Hepatocyte (in vitro differentiated cells): ENCODE measurements around the gene CEP112. TPM values are rescaled to one million over a fixed set of nuclear protein-coding genes. Genes with fewer than 3 reads are reported as not detected.
A peak's percentile ranks its signal among the peaks of the same experiment; 100 is the strongest.

Experiments
- DNase-seq: peaks from one replicate; pipeline ENCODE4 v3.0.0-alpha.2; 2016; ENCODE audit warnings: low spot score
- H2AFZ ChIP-seq: fragments of 200-600 bp; sonication (generic); 2 replicates; pipeline ENCODE4 v1.6.0; 2016; ENCODE audit warnings: antibody characterized with exemption, mild to moderate bottlenecking
- H3K27ac ChIP-seq: fragments of 200-600 bp; sonication (generic); 2 replicates; pipeline ENCODE4 v1.5.1; 2016; ENCODE audit warnings: mild to moderate bottlenecking
- H3K27me3 ChIP-seq: fragments of 200-600 bp; sonication (generic); 2 replicates; pipeline ENCODE4 v1.6.1; 2016
- H3K36me3 ChIP-seq: fragments of 200-600 bp; sonication (generic); replicated peaks from 2 replicates; pipeline ENCODE4 v1.5.1; 2016; ENCODE audit warnings: low read depth; ENCODE audit not compliant: insufficient read depth
- H3K4me1 ChIP-seq: fragments of 200-600 bp; sonication (generic); 2 replicates; pipeline ENCODE4 v1.5.1; 2016; ENCODE audit warnings: mild to moderate bottlenecking, moderate library complexity; ENCODE audit not compliant: insufficient read depth
- H3K4me2 ChIP-seq: fragments of 200-600 bp; sonication (generic); 2 replicates; pipeline ENCODE4 v1.6.0; 2016
- H3K4me3 ChIP-seq: fragments of 200-600 bp; sonication (generic); 2 replicates; pipeline ENCODE4 v1.5.1; 2016; ENCODE audit warnings: mild to moderate bottlenecking
- H3K79me2 ChIP-seq: fragments of 200-600 bp; sonication (generic); 2 replicates; pipeline ENCODE4 v1.6.0; 2017; ENCODE audit warnings: mild to moderate bottlenecking
- H3K9me2 ChIP-seq: fragments of 200-600 bp; sonication (generic); replicated peaks from 2 replicates; pipeline ENCODE4 v1.6.0; 2017; ENCODE audit warnings: mild to moderate bottlenecking; ENCODE audit not compliant: insufficient read depth
- H3K9me3 ChIP-seq: fragments of 200-600 bp; sonication (generic); 2 replicates; pipeline ENCODE4 v1.5.1; 2016; ENCODE audit warnings: low read depth, mild to moderate bottlenecking
- H4K20me1 ChIP-seq: fragments of 200-600 bp; sonication (generic); 2 replicates; pipeline ENCODE4 v1.6.0; 2016; ENCODE audit warnings: mild to moderate bottlenecking; ENCODE audit not compliant: insufficient read depth, poor library complexity, severe bottlenecking
- CTCF ChIP-seq: fragments of 200-600 bp; sonication (generic); IDR thresholded peaks from 2 replicates; pipeline ENCODE4 v1.5.1; 2016; ENCODE audit warnings: antibody characterized with exemption, mild to moderate bottlenecking; ENCODE audit not compliant: poor library complexity
- EZH2 ChIP-seq: fragments of 200-600 bp; sonication (generic); IDR thresholded peaks from 2 replicates; pipeline ENCODE4 v1.6.1; 2016; ENCODE audit warnings: antibody characterized with exemption, mild to moderate bottlenecking, borderline replicate concordance
- EZH2phosphoT487 ChIP-seq: fragments of 200-600 bp; sonication (generic); IDR thresholded peaks from one replicate; pipeline ENCODE4 v1.6.1; 2018; ENCODE audit warnings: antibody characterized with exemption, mild to moderate bottlenecking, low read depth, moderate library complexity; ENCODE audit not compliant: unreplicated experiment, severe bottlenecking
- WGBS: methylation state at CpG from one replicate; pipeline ENCODE4 v1.1.6; 2016; ENCODE audit warnings: low lambda C conversion rate; ENCODE audit errors: missing lambda C conversion rate; 5-methylcytosine and 5-hydroxymethylcytosine counted together
- polyA plus RNA-seq: library from polyadenylated mRNA; unstranded; fragments of >200 nt; fragmentation: Nextera tagmentation; extraction: Ambion mirVana; gene quantifications from 2 replicates; pipeline ENCODE4 v1.2.1, GENCODE V29; 2016
- total RNA-seq: library from RNA; depleted of rRNA; stranded (reverse); fragments of >200 nt; gene quantifications from 2 replicates; pipeline ENCODE4 v1.2.3, GENCODE V29; 2014

Gene CEP112
- total and polyA plus RNA-seq, 2 experiments from 2014 or later, result 7.1 to 9.7 TPM

GRCh38 chr17:65593855-65594845 is 597.8 kb downstream of the CEP112 start:
- no peaks in the 10 kb centered on the region for H3K9me2 ChIP-seq
- H3K4me1 ChIP-seq, result peaks cover 16% of the 10 kb centered on the region
- TF ChIP-seq EZH2 (no peak), EZH2phosphoT487 (no peak), CTCF (no peak)
- H3K4me3 ChIP-seq, result peak overlapping the region; percentile 13
- no peaks in the 10 kb centered on the region for H3K9me3 ChIP-seq
- no peaks in the 10 kb centered on the region for H3K36me3 ChIP-seq
- H4K20me1 ChIP-seq, result no peaks in the 10 kb centered on the region
- peak; percentile 30 for DNase-seq
- 17% methylated on average over 18 of the region's 18 CpGs for WGBS
- H3K79me2 ChIP-seq, result no peaks in the 10 kb centered on the region
- H2AFZ ChIP-seq, result peak overlapping the region; percentile 32
- no peaks in the 10 kb centered on the region for H3K27me3 ChIP-seq
- peak overlapping the region; percentile 75 for H3K4me2 ChIP-seq
- H3K27ac ChIP-seq, result peak overlapping the region; percentile 63

- peaks cover 24% of the 10 kb centered on the region for H3K4me1 ChIP-seq
- no peaks in the 10 kb centered on the region for H3K36me3 ChIP-seq
- H3K4me2 ChIP-seq, result peak overlapping the region; percentile 75
- peak overlapping the region; percentile 32 for H2AFZ ChIP-seq
- no peaks in the 10 kb centered on the region for H3K79me2 ChIP-seq
- DNase-seq, result no peak
- H3K27me3 ChIP-seq, result no peaks in the 10 kb centered on the region
- no peaks in the 10 kb centered on the region for H3K9me2 ChIP-seq
- WGBS, result 42% methylated on average over 19 of the region's 19 CpGs
- TF ChIP-seq EZH2, result no peak
- TF ChIP-seq EZH2phosphoT487, result no peak
- TF ChIP-seq CTCF, result no peak
- no peak overlapping the region for H3K27ac ChIP-seq
- no peaks in the 10 kb centered on the region for H4K20me1 ChIP-seq
- no peaks in the 10 kb centered on the region for H3K9me3 ChIP-seq
- no peak overlapping the region for H3K4me3 ChIP-seq
Observed at GRCh38 chr17:65593092-65593854, 598.7 kb downstream of the CEP112 start.

- Histone ChIP-seq H3K9me2 (no peaks in the 10 kb centered on the region), H3K4me2 (no peak overlapping the region), H3K4me3 (no peak overlapping the region), H3K27me3 (no peaks in the 10 kb centered on the region), H3K79me2 (no peaks in the 10 kb centered on the region), H2AFZ (no peak overlapping the region), H3K36me3 (no peaks in the 10 kb centered on the region), H3K9me3 (no peaks in the 10 kb centered on the region), H3K4me1 (peaks cover 31% of the 10 kb centered on the region), H3K27ac (no peak overlapping the region), H4K20me1 (no peaks in the 10 kb centered on the region)
- TF ChIP-seq CTCF, result no peak
- TF ChIP-seq EZH2phosphoT487, result no peak
- TF ChIP-seq EZH2, result no peak
- no peak for DNase-seq
- WGBS, result 91% methylated on average over 7 of the region's 7 CpGs
Observed at GRCh38 chr17:65592125-65592965, 599.6 kb downstream of the CEP112 start.
